Measurements from ENCODE around the gene PRDX3.

Gene PRDX3

DNA sequence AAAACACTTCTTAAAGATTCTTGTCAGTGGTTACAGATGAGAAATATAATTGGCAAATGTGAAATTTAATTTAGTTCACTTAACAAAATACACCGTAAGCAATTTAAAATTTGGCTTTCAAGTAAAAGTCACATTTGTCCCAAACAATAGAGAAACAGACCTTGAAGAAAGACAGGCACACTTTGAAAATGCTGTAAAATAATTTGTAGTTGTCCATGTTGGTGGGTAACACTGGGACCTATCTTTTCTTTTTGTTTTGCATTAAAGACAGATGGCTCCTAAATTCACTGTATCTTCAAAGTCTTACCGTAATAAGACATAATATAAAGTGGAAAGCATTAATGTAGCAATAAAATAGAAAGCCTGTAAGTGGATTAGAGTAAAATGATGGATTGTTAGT, 32.0 kb upstream of the PRDX3 start:
- TF ChIP-seq, protein P1, sequence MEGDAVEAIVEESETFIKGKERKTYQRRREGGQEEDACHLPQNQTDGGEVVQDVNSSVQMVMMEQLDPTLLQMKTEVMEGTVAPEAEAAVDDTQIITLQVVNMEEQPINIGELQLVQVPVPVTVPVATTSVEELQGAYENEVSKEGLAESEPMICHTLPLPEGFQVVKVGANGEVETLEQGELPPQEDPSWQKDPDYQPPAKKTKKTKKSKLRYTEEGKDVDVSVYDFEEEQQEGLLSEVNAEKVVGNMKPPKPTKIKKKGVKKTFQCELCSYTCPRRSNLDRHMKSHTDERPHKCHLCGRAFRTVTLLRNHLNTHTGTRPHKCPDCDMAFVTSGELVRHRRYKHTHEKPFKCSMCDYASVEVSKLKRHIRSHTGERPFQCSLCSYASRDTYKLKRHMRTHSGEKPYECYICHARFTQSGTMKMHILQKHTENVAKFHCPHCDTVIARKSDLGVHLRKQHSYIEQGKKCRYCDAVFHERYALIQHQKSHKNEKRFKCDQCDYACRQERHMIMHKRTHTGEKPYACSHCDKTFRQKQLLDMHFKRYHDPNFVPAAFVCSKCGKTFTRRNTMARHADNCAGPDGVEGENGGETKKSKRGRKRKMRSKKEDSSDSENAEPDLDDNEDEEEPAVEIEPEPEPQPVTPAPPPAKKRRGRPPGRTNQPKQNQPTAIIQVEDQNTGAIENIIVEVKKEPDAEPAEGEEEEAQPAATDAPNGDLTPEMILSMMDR (conservative IDR thresholded peaks at IDR 0.05), result no peak
- peak overlapping the region; percentile 71 for H3K27ac ChIP-seq

- TF ChIP-seq, protein P1 (conservative IDR thresholded peaks at IDR 0.05), result peak; percentile 20
- no peak overlapping the region for H3K27ac ChIP-seq
These were observed 31.2 kb upstream of the PRDX3 start for GRCh38 chr10:119209736-119210355.

GRCh38 chr10:119209035-119209735, 30.6 kb upstream of the PRDX3 start:
- TF ChIP-seq, protein P1 (conservative IDR thresholded peaks at IDR 0.05), result peak; percentile 76
- H3K27ac ChIP-seq, result no peak overlapping the region

DNA sequence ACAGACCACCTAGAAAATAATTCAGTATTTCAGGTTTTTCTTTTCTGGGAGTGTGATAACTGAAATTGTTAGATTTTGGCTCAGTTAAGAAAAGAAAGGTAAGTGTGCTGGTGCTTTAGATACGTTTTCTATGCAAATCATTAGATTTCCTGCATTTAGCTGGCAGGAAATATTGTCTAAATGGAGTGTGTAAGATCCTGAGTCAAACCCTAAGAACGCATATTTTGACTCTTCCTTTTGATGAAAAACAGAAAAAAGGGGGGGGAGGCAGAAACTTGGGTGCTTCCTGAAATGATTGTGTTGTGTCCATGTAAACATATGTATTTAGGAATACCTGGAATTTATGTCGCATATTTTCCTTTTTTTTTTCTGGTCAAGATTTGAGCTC, 29.9 kb upstream of the PRDX3 start:
- TF ChIP-seq, protein P1 (conservative IDR thresholded peaks at IDR 0.05), result no peak
- H3K27ac ChIP-seq, result peak overlapping the region; percentile 91; the same call in 1 of the 2 replicates

DNA sequence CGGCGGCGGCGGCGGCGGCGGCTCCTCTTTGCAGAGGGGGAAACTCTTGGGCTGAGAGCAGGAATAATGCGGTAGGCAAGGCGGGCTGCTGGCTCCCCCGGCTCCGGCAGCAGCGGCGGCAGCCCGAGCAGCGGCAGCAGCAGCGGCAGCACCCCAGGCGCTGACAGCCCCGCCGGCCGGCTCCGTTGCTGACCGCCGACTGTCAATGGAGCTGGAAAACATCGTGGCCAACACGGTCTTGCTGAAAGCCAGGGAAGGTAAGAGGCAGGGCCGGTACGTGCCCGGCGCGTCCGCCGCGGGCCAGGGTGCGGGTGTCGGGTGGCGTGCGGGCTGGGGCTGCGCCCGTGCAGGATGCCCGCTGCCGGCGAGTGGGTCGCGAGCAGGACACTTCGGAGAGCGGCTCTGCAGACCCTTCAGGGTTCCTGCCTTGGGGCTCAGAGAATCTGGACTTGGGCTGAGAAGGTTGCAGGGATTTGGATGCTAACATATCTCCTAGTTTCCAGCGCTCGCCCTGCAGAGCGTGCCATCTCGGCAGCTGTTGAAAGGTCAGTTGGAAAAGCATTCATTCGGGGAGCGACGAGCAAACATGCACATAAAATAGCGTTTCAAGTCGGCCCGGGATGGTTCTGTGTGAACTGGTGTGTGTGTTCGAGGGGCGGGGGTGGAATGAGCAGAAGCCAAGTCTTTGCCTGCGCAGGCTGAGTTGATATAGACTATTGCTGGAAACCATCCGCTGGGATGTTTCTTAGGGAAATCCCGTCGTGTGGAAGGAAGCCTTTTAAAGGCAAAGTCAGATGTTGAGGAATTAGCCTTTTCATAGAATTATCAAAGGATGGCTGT, 29.3 kb upstream of the PRDX3 start:
- H3K27ac ChIP-seq, result peak overlapping the region; percentile 91
- TF ChIP-seq, protein P1 (conservative IDR thresholded peaks at IDR 0.05), result no peak

DNA sequence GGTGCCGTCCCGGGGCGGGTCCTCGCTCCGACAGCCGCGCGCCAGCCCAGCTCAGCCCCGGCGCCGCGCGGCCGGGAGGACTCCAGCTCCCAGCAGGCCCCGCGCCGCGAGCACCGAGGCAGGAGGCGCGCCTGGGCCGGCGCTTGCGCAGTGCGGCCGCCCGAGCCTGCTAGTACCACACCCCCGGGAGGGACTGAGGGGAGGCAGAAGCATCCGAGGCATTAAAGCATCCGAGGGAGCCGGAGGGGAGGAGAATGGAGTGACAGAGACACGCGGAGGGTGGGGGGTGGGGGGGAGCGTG, 28.7 kb upstream of the PRDX3 start, which contains the start of gene GRK5:
GRK5 (plus strand) TSS at position 206 of the 301 bp plus-strand sequence. CDS start 347 bp downstream, outside the sequence.
- TF ChIP-seq, protein P1 (conservative IDR thresholded peaks at IDR 0.05), result no peak
- peak within 1 kb of the TSS; percentile 91 for H3K27ac ChIP-seq

Measured in VCaP (cell line).